Thyroid gland (tissue), 4 donors: ENCODE data around the gene P3H3. TPM values are rescaled to one million over a fixed set of nuclear protein-coding genes. Genes with fewer than 3 reads are reported as not detected.

Experiments used
- DNase-seq, 2 donors: peaks; one replicate each; pipeline ENCODE4 v3.0.0-alpha.2; 2019
- H3K27ac ChIP-seq, 3 donors: fragments of 200-600 bp; sonication (generic); 1 replicate in 2 of 3; 2 replicates in 1 of 3; pipeline ENCODE4 v1.5.1; 2016 to 2019; ENCODE audit warnings: mild to moderate bottlenecking in 1 of 3, moderate library complexity in 1 of 3
- H3K27me3 ChIP-seq: fragments of 200-600 bp; sonication (generic); one replicate; pipeline ENCODE4 v1.5.1; 2019
- H3K36me3 ChIP-seq, 2 donors: fragments of 200-600 bp; sonication (generic); one replicate each; pipeline ENCODE4 v1.5.1; 2016 to 2019
- H3K4me1 ChIP-seq, 2 donors: fragments of 200-600 bp; sonication (generic); one replicate each; pipeline ENCODE4 v1.5.1; 2017 to 2019
- H3K4me3 ChIP-seq, 3 donors: fragments of 200-600 bp; sonication (generic); replicated peaks in 1 of 3; 1 replicate in 2 of 3; 2 replicates in 1 of 3; pipeline ENCODE4 v1.5.1; 2016; ENCODE audit warnings: mild to moderate bottlenecking in 1 of 3
- H3K9me3 ChIP-seq: fragments of 200-600 bp; sonication (generic); one replicate; pipeline ENCODE4 v1.5.1; 2017
- POLR2A ChIP-seq, 2 donors: fragments of 450-650 bp; IDR thresholded peaks; one replicate each; pipeline ENCODE4 v1.6.1; 2017; ENCODE audit warnings: antibody characterized with exemption in 2 of 2, mild to moderate bottlenecking in 2 of 2, moderate library complexity in 1 of 2
- WGBS, 2 donors: methylation state at CpG; one replicate each; pipeline ENCODE4 v1.1.5; 2017; 5-methylcytosine and 5-hydroxymethylcytosine counted together
- intact Hi-C: fragments of 100-400 bp; cut with DNase I; formaldehyde crosslinking; loops from one replicate; pipeline ENCODE4 v1.15.1; 2023
- total RNA-seq, 4 donors: library from RNA; depleted of rRNA; stranded (reverse); fragments of >200 nt; gene quantifications; one replicate each; pipeline ENCODE4 v1.2.3, GENCODE V29; 2016
- TF ChIP-seq, protein P1 (sequence below), 6 experiments: fragments of 200-600 bp in 3 of 6; fragments of 450-650 bp in 3 of 6; sonication (generic) in 3 of 6; IDR thresholded peaks; one replicate each; pipeline ENCODE4 v1.5.1; 2016 to 2019; ENCODE audit warnings: antibody characterized with exemption in 6 of 6, mild to moderate bottlenecking in 2 of 6, inconsistent platforms in 1 of 6, moderate library complexity in 1 of 6

P3H3 gene
- total RNA-seq, 4 donors from 2014 or later, result 13.6 to 27.9 (median 20.3) TPM

DNA sequence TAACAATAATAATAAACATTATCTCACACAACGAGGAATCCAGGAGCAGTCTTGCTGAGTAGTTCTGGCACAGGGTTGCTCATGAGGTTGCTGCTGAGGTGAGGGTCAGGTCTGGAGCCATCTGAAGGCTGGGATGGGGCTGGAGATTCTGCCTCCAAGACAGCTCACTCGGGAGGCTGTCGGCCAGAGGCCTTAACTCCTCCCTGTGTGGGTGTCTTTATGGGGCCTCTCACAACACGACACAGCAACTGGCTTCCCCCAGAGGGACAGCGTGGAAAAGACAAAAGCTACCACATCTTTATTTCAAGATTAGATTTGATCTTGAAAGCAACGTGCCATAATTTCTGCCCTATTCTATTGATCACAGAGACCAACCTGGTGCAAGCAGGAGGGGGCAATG lies 46.1 kb upstream of the P3H3 start:
- H3K27ac ChIP-seq, result no peak overlapping the region
- WGBS, 2 donors, result 80 to 81% methylated on average over 6 of the region's 6 CpGs
- TF ChIP-seq, protein P1, sequence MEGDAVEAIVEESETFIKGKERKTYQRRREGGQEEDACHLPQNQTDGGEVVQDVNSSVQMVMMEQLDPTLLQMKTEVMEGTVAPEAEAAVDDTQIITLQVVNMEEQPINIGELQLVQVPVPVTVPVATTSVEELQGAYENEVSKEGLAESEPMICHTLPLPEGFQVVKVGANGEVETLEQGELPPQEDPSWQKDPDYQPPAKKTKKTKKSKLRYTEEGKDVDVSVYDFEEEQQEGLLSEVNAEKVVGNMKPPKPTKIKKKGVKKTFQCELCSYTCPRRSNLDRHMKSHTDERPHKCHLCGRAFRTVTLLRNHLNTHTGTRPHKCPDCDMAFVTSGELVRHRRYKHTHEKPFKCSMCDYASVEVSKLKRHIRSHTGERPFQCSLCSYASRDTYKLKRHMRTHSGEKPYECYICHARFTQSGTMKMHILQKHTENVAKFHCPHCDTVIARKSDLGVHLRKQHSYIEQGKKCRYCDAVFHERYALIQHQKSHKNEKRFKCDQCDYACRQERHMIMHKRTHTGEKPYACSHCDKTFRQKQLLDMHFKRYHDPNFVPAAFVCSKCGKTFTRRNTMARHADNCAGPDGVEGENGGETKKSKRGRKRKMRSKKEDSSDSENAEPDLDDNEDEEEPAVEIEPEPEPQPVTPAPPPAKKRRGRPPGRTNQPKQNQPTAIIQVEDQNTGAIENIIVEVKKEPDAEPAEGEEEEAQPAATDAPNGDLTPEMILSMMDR (IDR thresholded peaks at IDR 0.05), result no peak
- TF ChIP-seq POLR2A (IDR thresholded peaks at IDR 0.05), result no peak
- H3K4me3 ChIP-seq, result no peak overlapping the region
- intact Hi-C loops, result loop anchor here (5.0 kb wide), 1 partner anchor 50 kb away; no protein-coding TSS in a partner anchor
- peaks cover 6 to 7% of the 10 kb centered on the region in 2 donors for H3K4me1 ChIP-seq
- H3K36me3 ChIP-seq, result no peaks in the 10 kb centered on the region
- DNase-seq, result no peak
- no peaks in the 10 kb centered on the region for H3K27me3 ChIP-seq
- no peaks in the 10 kb centered on the region for H3K9me3 ChIP-seq

DNA sequence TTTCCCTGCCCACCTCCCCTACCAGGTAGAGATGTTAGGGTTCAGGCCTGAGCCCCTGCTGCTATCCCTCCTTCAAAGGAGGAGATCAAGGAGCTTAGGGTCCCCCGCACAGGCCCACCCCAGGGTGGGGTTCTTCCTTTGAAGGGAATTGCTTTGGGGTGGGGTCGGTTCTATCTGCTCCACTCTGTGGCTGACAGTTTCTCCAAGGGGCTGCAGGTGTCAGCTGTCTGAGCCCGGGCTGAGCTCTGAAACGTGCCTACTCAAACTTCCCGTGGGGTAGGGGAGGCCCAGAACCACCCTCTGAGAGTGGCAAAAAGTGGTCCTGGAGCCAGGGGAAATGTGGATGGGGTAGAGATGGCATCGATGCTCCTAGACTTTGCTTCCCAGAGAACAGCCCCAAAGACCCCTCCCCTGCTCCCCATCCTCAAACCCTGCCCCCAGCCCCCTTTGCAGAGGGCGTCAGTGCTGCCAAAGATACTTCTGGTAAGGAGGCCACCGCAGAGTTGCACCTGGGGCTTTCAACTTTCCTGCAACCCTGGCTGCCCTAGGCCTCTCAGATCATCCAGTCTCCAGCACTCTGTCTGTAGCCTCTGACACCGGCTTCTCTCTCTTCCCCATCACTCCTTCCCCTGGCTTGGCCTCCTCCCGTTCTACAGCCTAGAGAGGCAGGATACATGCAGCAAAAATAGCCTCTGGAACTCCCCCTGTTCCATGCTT lies 45.2 kb upstream of the P3H3 start:
- Histone ChIP-seq H3K36me3 (no peaks in the 10 kb centered on the region), H3K9me3 (no peaks in the 10 kb centered on the region), H3K4me3 (no peak overlapping the region), H3K4me1 (peaks cover 6 to 7% of the 10 kb centered on the region in 2 donors), H3K27me3 (no peaks in the 10 kb centered on the region), H3K27ac (no peak overlapping the region)
- WGBS, 2 donors, result 75 to 79% methylated on average over 9 of the region's 10 CpGs
- TF ChIP-seq, protein P1 (IDR thresholded peaks at IDR 0.05), result no peak
- no peak for TF ChIP-seq POLR2A (IDR thresholded peaks at IDR 0.05)
- DNase-seq, result no peak
- intact Hi-C loops, result loop anchor here (5.0 kb wide), 1 partner anchor 51 kb away; no protein-coding TSS in a partner anchor

DNA sequence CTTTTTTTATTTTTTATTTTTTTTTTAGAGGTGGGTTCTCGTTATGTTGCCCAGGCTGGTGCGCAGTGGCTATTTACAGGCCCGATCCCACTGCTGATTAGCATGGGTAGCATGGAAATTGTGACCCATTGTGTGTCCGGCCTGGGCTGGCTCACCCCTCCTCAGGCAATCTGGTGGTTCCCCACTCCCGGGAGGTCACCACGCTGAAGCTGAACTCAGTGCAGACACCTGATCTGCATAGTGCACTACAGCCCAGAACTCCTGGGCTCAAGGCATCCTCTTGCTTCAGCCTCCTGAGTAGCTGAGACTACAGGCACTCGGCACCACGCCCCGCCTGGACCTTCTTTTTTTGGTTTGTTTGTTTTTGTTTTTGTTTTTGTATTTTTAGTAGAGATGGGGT lies 44.4 kb upstream of the P3H3 start:
- no peak for TF ChIP-seq POLR2A (IDR thresholded peaks at IDR 0.05)
- TF ChIP-seq, protein P1 (IDR thresholded peaks at IDR 0.05), result no peak
- no peaks in the 10 kb centered on the region for H3K4me1 ChIP-seq
- 83 to 93% methylated on average over 9 of the region's 9 CpGs for WGBS, 2 donors
- no peaks in the 10 kb centered on the region for H3K9me3 ChIP-seq
- no peak overlapping the region for H3K4me3 ChIP-seq
- no peaks in the 10 kb centered on the region for H3K27me3 ChIP-seq
- no peaks in the 10 kb centered on the region for H3K36me3 ChIP-seq
- H3K27ac ChIP-seq, result no peak overlapping the region
- DNase-seq, result no peak
- intact Hi-C loops, result loop anchor here (5.0 kb wide), 1 partner anchor 52 kb away; no protein-coding TSS in a partner anchor

DNA sequence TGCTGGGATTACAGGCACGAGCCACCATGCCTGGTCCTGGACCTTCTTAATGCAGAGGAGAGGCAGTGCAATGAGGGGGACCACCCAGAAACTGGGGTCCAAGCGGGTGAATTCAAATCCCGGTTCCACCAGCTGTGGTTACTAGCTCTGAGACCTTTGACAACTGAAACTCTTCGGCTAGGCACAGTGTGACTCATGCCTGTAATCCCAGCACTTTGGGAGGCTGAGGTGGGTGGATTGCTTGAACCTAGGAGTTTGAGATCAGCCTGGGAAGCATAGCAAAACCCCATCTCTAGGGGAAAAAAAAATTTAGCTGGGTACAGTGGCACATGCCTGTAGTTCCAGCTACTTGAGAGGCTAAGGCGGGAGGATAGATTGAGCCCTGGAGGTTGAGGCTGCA lies 43.9 kb upstream of the P3H3 start:
- DNase-seq, result no peak
- no peak for TF ChIP-seq POLR2A (IDR thresholded peaks at IDR 0.05)
- TF ChIP-seq, protein P1 (IDR thresholded peaks at IDR 0.05), result no peak
- Histone ChIP-seq H3K4me1 (no peaks in the 10 kb centered on the region), H3K4me3 (no peak overlapping the region), H3K27ac (no peak overlapping the region), H3K9me3 (no peaks in the 10 kb centered on the region), H3K36me3 (no peaks in the 10 kb centered on the region), H3K27me3 (no peaks in the 10 kb centered on the region)
- 60 to 77% methylated on average over 3 to 5 of the region's 5 CpGs for WGBS, 2 donors
- intact Hi-C loops, result loop anchor here (5.0 kb wide), 1 partner anchor 52 kb away; no protein-coding TSS in a partner anchor

GRCh38 chr12:6784761-6785160 lies 43.4 kb upstream of the P3H3 start:
- DNase-seq, result no peak
- no peak for TF ChIP-seq POLR2A (IDR thresholded peaks at IDR 0.05)
- TF ChIP-seq, protein P1 (IDR thresholded peaks at IDR 0.05), result no peak
- WGBS, 2 donors, result 66 to 67% methylated on average over 5 of the region's 5 CpGs
- no peaks in the 10 kb centered on the region for H3K9me3 ChIP-seq
- H3K4me3 ChIP-seq, result no peak overlapping the region
- no peaks in the 10 kb centered on the region for H3K36me3 ChIP-seq
- no peaks in the 10 kb centered on the region for H3K27me3 ChIP-seq
- no peak overlapping the region for H3K27ac ChIP-seq
- intact Hi-C loops, result loop anchor here (5.0 kb wide), 1 partner anchor 52 kb away; no protein-coding TSS in a partner anchor
- no peaks in the 10 kb centered on the region for H3K4me1 ChIP-seq
